Tibial nerve (tissue), 3 donors: Measurements from ENCODE around the gene UGGT2.

Source experiments
- POLR2A ChIP-seq, 2 donors: fragments of 450-650 bp; IDR thresholded peaks; one replicate each; pipeline ENCODE4 v1.6.1; 2017; ENCODE audit warnings: antibody characterized with exemption in 2 of 2, mild to moderate bottlenecking in 2 of 2, moderate library complexity in 2 of 2
- TF ChIP-seq, protein P1 (sequence below), 5 experiments: fragments of 200-600 bp in 3 of 5; fragments of 450-650 bp in 2 of 5; sonication (generic) in 3 of 5; IDR thresholded peaks; one replicate each; pipeline ENCODE4 v1.5.1; 2016 to 2019; ENCODE audit warnings: antibody characterized with exemption in 5 of 5, mild to moderate bottlenecking in 3 of 5, moderate library complexity in 2 of 5

DNA sequence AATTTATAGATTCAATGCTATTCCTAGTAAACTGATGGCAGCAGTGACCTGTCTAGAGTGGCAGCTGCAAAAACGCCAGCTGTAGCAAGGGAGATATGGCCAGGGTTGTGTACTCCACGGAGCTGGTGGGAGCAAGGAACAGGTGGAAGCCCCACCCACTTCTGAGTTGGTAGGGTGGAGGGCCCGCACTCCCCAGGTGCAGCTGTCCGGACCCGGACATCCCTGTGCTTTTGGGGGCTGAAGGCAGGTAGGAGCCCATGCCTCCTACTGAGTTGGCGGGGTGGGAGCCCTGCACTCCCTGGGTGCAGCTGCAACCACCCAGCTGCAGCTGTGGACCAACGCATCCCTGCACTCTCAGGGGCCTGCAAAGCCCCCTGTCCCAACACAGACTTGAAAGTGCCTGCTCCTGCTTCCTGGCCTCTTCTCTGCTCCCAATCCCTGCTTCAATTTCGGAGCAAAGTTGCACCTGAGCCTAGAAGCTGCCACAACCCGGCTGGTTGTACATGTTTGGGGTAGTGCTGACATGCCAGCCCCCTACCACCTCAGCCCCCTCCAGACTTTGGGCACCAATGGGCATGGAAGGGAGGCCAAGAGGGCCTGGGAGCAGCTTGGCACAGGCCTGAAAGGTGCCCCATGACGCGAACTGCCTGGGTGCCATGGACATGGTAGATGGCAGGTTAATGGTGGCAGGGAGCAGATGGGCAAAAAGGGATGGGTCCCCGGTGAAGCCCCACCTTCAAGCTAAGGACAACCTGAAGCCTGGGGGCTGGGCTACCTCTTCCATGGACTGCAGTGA is 19.8 kb downstream of the UGGT2 start:
- TF ChIP-seq POLR2A (IDR thresholded peaks at IDR 0.05) = no peak
- TF ChIP-seq, protein P1, sequence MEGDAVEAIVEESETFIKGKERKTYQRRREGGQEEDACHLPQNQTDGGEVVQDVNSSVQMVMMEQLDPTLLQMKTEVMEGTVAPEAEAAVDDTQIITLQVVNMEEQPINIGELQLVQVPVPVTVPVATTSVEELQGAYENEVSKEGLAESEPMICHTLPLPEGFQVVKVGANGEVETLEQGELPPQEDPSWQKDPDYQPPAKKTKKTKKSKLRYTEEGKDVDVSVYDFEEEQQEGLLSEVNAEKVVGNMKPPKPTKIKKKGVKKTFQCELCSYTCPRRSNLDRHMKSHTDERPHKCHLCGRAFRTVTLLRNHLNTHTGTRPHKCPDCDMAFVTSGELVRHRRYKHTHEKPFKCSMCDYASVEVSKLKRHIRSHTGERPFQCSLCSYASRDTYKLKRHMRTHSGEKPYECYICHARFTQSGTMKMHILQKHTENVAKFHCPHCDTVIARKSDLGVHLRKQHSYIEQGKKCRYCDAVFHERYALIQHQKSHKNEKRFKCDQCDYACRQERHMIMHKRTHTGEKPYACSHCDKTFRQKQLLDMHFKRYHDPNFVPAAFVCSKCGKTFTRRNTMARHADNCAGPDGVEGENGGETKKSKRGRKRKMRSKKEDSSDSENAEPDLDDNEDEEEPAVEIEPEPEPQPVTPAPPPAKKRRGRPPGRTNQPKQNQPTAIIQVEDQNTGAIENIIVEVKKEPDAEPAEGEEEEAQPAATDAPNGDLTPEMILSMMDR (IDR thresholded peaks at IDR 0.05) = no peak
